Trophoblast cell (in vitro differentiated cells and primary cell): Measurements from ENCODE around the gene LYL1.

Experiments used
- DNase-seq, 2 donors: peaks; one replicate each; pipeline ENCODE4 v3.0.0-alpha.2; 2016
- H2AFZ ChIP-seq: 2 replicates; pipeline ENCODE4 v1.6.1; 2013; ENCODE audit warnings: low read length, moderate library complexity, mild to moderate bottlenecking; ENCODE audit not compliant: insufficient read depth, poor library complexity
- H2AK5ac ChIP-seq: 2 replicates; pipeline ENCODE4 v1.6.1; 2013; ENCODE audit warnings: mild to moderate bottlenecking, low read length
- H2BK120ac ChIP-seq: 2 replicates; pipeline ENCODE4 v1.6.1; 2013; ENCODE audit warnings: low read length, mild to moderate bottlenecking, moderate library complexity; ENCODE audit not compliant: insufficient read depth, poor library complexity
- H2BK12ac ChIP-seq: 2 replicates; pipeline ENCODE4 v1.6.1; 2013; ENCODE audit warnings: mild to moderate bottlenecking, low read length, moderate library complexity
- H2BK5ac ChIP-seq: 2 replicates; pipeline ENCODE4 v1.6.1; 2013; ENCODE audit warnings: low read length, low read depth, moderate library complexity, mild to moderate bottlenecking; ENCODE audit not compliant: poor library complexity
- H3K14ac ChIP-seq: 2 replicates; pipeline ENCODE4 v1.6.1; 2013; ENCODE audit warnings: mild to moderate bottlenecking, low read length
- H3K18ac ChIP-seq: 2 replicates; pipeline ENCODE4 v1.6.1; 2013; ENCODE audit warnings: mild to moderate bottlenecking, low read length
- H3K23ac ChIP-seq: 2 replicates; pipeline ENCODE4 v1.6.1; 2013; ENCODE audit warnings: low read length
- H3K27ac ChIP-seq: 2 replicates; pipeline ENCODE4 v1.5.1; 2013; ENCODE audit warnings: low read depth, mild to moderate bottlenecking, inconsistent platforms, low read length, moderate library complexity
- H3K27me3 ChIP-seq: 2 replicates; pipeline ENCODE4 v1.6.1; 2013; ENCODE audit warnings: inconsistent platforms, mild to moderate bottlenecking, low read length, moderate library complexity; ENCODE audit not compliant: insufficient read depth
- H3K36me3 ChIP-seq, 2 experiments: 1 replicate in 1 of 2; 2 replicates in 1 of 2; pipeline ENCODE4 v1.6.1; 2013; ENCODE audit warnings: low read length in 2 of 2, mild to moderate bottlenecking in 2 of 2, moderate library complexity in 1 of 2; ENCODE audit not compliant: insufficient read depth in 2 of 2, control insufficient read depth in 1 of 2
- H3K4ac ChIP-seq: 2 replicates; pipeline ENCODE4 v1.6.1; 2013; ENCODE audit warnings: low read depth, mild to moderate bottlenecking, low read length, moderate library complexity
- H3K4me1 ChIP-seq, 2 experiments: 1 replicate in 1 of 2; 2 replicates in 1 of 2; pipeline ENCODE4 v1.6.1; 2013; ENCODE audit warnings: low read length in 2 of 2, mild to moderate bottlenecking in 2 of 2, moderate library complexity in 1 of 2; ENCODE audit not compliant: insufficient read depth in 2 of 2, control insufficient read depth in 1 of 2
- H3K4me2 ChIP-seq: 2 replicates; pipeline ENCODE4 v1.6.1; 2013; ENCODE audit warnings: inconsistent platforms, mild to moderate bottlenecking, low read length, moderate library complexity
- H3K4me3 ChIP-seq: 2 replicates; pipeline ENCODE4 v1.5.1; 2013; ENCODE audit warnings: mild to moderate bottlenecking, low read depth, low read length, inconsistent platforms
- H3K79me1 ChIP-seq: one replicate; pipeline ENCODE4 v1.6.1; 2013; ENCODE audit warnings: low read length
- H3K79me2 ChIP-seq: 2 replicates; pipeline ENCODE4 v1.6.1; 2013; ENCODE audit warnings: low read length, mild to moderate bottlenecking; ENCODE audit not compliant: control insufficient read depth, insufficient read depth, poor library complexity
- H3K9ac ChIP-seq: 2 replicates; pipeline ENCODE4 v1.6.1; 2013; ENCODE audit warnings: mild to moderate bottlenecking, low read length
- H3K9me3 ChIP-seq: 2 replicates; pipeline ENCODE4 v1.6.1; 2013; ENCODE audit warnings: low read depth, mild to moderate bottlenecking, control low read depth, inconsistent platforms, low read length; ENCODE audit not compliant: insufficient read depth
- H4K12ac ChIP-seq: 2 replicates; pipeline ENCODE4 v1.6.1; 2013; ENCODE audit warnings: low read depth, mild to moderate bottlenecking, low read length, moderate library complexity
- H4K8ac ChIP-seq: 2 replicates; pipeline ENCODE4 v1.6.1; 2013; ENCODE audit warnings: low read depth, mild to moderate bottlenecking, low read length, moderate library complexity
- H4K91ac ChIP-seq: one replicate; pipeline ENCODE4 v1.6.1; 2013; ENCODE audit warnings: low read depth, mild to moderate bottlenecking, low read length, moderate library complexity
- WGBS: extraction: QIAGEN DNeasy Blood & Tissue Kit; methylation state at CpG from one replicate; pipeline ENCODE4 v1.1.7; 2013; ENCODE audit warnings: missing lambda C conversion rate; ENCODE audit not compliant: insufficient read length, insufficient coverage; ENCODE audit errors: extremely low coverage; 5-methylcytosine and 5-hydroxymethylcytosine counted together

LYL1 gene

GRCh38 chr19:13100841-13101589 lies 1.6 kb downstream of the LYL1 start:
- no CpG with 5 or more reads among the region's 18 CpGs for WGBS
- DNase-seq: no peak
- no peak overlapping the region for H3K14ac ChIP-seq
- H3K23ac ChIP-seq: no peak overlapping the region
- H3K79me2 ChIP-seq: no peaks in the 10 kb centered on the region
- H3K36me3 ChIP-seq: peaks cover 0 to 1% of the 10 kb centered on the region in 2 experiments
- H4K91ac ChIP-seq: no peak overlapping the region
- no peak overlapping the region for H3K18ac ChIP-seq
- no peak overlapping the region for H2AK5ac ChIP-seq
- no peak overlapping the region for H3K4ac ChIP-seq
- no peak overlapping the region for H3K27ac ChIP-seq
- no peak overlapping the region for H2AFZ ChIP-seq
- H2BK120ac ChIP-seq: no peak overlapping the region
- no peak overlapping the region for H3K9ac ChIP-seq
- no peak overlapping the region for H3K4me2 ChIP-seq
- H3K27me3 ChIP-seq: peaks cover 43% of the 10 kb centered on the region
- H4K8ac ChIP-seq: no peak overlapping the region
- no peak overlapping the region for H2BK5ac ChIP-seq
- H3K9me3 ChIP-seq: peaks cover 8% of the 10 kb centered on the region
- no peak overlapping the region for H2BK12ac ChIP-seq
- H3K4me1 ChIP-seq: peaks cover 12 to 14% of the 10 kb centered on the region in 2 experiments
- no peak overlapping the region for H4K12ac ChIP-seq
- no peak overlapping the region for H3K4me3 ChIP-seq
- H3K79me1 ChIP-seq: peaks cover 5% of the 10 kb centered on the region

GRCh38 chr19:13100031-13100588 lies 2.5 kb downstream of the LYL1 start:
- no CpG with 5 or more reads among the region's 12 CpGs for WGBS
- Histone ChIP-seq H3K27ac (no peak overlapping the region), H3K4ac (no peak overlapping the region), H3K23ac (no peak overlapping the region), H2BK120ac (no peak overlapping the region), H3K79me2 (no peaks in the 10 kb centered on the region), H4K91ac (no peak overlapping the region), H3K18ac (no peak overlapping the region), H2BK12ac (no peak overlapping the region), H3K9me3 (peaks cover 8% of the 10 kb centered on the region), H2AK5ac (no peak overlapping the region), H4K8ac (no peak overlapping the region), H3K79me1 (peaks cover 5% of the 10 kb centered on the region), H3K4me3 (peak overlapping the region; percentile 13), H2BK5ac (no peak overlapping the region), H3K4me1 (peaks cover 12 to 14% of the 10 kb centered on the region in 2 experiments), H3K9ac (no peak overlapping the region), H4K12ac (no peak overlapping the region), H3K14ac (no peak overlapping the region), H3K36me3 (no peaks in the 10 kb centered on the region), H2AFZ (no peak overlapping the region), H3K27me3 (peaks cover 51% of the 10 kb centered on the region), H3K4me2 (no peak overlapping the region)
- no peak for DNase-seq

GRCh38 chr19:13099073-13099999 lies 3.3 kb downstream of the LYL1 start:
- Histone ChIP-seq H2AFZ (no peak overlapping the region), H4K91ac (no peak overlapping the region), H4K12ac (no peak overlapping the region), H3K36me3 (no peaks in the 10 kb centered on the region), H4K8ac (no peak overlapping the region), H2BK120ac (no peak overlapping the region), H3K4me2 (peak overlapping the region; percentile 51), H3K14ac (no peak overlapping the region), H3K79me1 (peaks cover 5% of the 10 kb centered on the region), H3K4me3 (no peak overlapping the region), H3K4me1 (peaks cover 12 to 14% of the 10 kb centered on the region in 2 experiments), H3K4ac (no peak overlapping the region), H3K9me3 (peaks cover 8% of the 10 kb centered on the region), H3K79me2 (no peaks in the 10 kb centered on the region), H3K18ac (no peak overlapping the region), H2AK5ac (no peak overlapping the region), H2BK5ac (no peak overlapping the region), H3K23ac (no peak overlapping the region), H3K9ac (no peak overlapping the region), H3K27me3 (peaks cover 59% of the 10 kb centered on the region), H2BK12ac (no peak overlapping the region), H3K27ac (no peak overlapping the region)
- peak in 1 of 2 donors; percentile 37 for DNase-seq
- WGBS: no CpG with 5 or more reads among the region's 77 CpGs

- no peak overlapping the region for H2BK120ac ChIP-seq
- no CpG with 5 or more reads among the region's 58 CpGs for WGBS
- H2AK5ac ChIP-seq: no peak overlapping the region
- H3K14ac ChIP-seq: no peak overlapping the region
- H3K79me1 ChIP-seq: peaks cover 5% of the 10 kb centered on the region
- H2BK12ac ChIP-seq: no peak overlapping the region
- peaks cover 8% of the 10 kb centered on the region for H3K9me3 ChIP-seq
- no peak overlapping the region for H4K12ac ChIP-seq
- H3K4ac ChIP-seq: no peak overlapping the region
- no peak overlapping the region for H4K8ac ChIP-seq
- H3K79me2 ChIP-seq: no peaks in the 10 kb centered on the region
- no peak overlapping the region for H3K23ac ChIP-seq
- peak in 1 of 2 donors; percentile 31 for DNase-seq
- H3K36me3 ChIP-seq: no peaks in the 10 kb centered on the region
- H3K4me1 ChIP-seq: peaks cover 12 to 14% of the 10 kb centered on the region in 2 experiments
- H3K18ac ChIP-seq: no peak overlapping the region
- no peak overlapping the region for H4K91ac ChIP-seq
- no peak overlapping the region for H3K27ac ChIP-seq
- peaks cover 62% of the 10 kb centered on the region for H3K27me3 ChIP-seq
- H3K4me3 ChIP-seq: no peak overlapping the region
- no peak overlapping the region for H3K9ac ChIP-seq
- no peak overlapping the region for H2AFZ ChIP-seq
- H3K4me2 ChIP-seq: peak overlapping the region; percentile 33
- H2BK5ac ChIP-seq: no peak overlapping the region
Observed at GRCh38 chr19:13098277-13099072, 4.2 kb downstream of the LYL1 start.
